Measurements from ENCODE around the gene COL20A1.

Gene COL20A1

GRCh38 chr20:63309261-63310071, 16.5 kb downstream of the COL20A1 start:
- DNase-seq = no peak

GRCh38 chr20:63310265-63310991, 17.4 kb downstream of the COL20A1 start:
- DNase-seq = no peak

DNA sequence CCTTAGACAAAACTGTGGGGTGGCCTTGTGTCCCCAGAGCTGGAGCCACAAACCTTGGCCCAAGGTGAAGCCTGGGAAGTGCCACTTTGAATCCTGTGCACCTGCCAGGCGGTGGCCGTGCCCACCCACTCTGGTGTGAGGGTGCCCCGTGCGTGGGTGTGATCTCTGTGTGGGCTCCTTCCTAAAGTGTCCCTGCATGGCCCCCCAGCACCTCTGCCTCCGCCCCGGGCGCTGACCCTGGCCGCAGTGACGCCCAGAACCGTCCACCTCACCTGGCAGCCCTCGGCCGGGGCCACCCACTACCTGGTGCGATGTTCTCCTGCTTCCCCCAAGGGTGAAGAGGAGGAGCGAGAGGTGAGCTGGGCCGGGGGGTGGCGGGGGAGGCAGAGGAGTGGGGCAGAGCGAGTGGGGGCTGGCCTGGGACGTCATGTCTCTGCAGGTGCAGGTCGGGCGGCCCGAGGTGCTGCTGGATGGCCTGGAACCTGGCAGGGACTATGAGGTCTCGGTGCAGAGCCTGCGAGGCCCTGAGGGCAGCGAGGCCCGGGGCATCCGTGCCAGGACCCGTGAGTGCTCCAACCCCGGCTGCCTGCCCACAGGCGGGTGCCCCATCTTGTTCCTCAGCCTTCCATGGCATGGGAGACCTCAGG, 18.3 kb downstream of the COL20A1 start:
- DNase-seq = no peak

DNA sequence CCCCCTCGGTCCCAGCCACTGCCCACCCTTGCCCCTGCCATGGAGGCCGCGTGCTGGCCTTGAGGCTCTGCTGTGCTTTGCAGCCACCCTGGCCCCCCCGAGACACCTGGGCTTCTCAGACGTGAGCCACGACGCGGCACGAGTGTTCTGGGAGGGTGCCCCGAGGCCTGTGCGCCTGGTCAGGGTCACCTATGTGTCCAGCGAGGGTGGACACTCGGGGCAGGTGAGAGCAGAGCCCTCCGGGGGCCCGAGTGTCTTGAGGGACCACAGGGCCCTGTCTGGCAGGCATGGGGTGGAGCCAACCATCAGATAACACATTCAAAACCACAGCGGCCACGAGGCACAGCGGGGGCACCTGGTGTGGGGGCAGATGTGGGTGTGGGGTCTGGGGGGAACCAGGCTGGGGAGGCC, 18.9 kb downstream of the COL20A1 start:
- no peak for DNase-seq

DNA sequence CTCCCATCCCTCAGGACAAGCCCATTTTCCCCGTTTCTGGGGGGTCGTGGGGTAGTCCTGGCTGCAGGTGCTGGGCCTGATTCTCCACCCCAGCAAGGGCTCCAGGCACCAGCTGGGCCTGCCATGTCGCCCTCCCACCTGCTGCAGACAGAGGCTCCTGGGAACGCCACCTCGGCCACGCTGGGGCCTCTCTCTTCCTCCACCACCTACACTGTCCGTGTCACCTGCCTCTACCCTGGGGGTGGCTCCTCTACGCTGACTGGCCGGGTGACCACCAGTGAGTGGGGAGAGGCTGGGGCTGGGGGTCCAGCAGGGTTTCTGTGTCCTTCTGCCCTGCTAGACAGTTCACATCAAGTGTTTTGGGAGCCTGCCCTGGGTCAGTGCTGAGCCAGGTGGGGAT, 19.3 kb downstream of the COL20A1 start:
- no peak for DNase-seq

GRCh38 chr20:63312690-63313348, 19.8 kb downstream of the COL20A1 start:
- DNase-seq = no peak

DNA sequence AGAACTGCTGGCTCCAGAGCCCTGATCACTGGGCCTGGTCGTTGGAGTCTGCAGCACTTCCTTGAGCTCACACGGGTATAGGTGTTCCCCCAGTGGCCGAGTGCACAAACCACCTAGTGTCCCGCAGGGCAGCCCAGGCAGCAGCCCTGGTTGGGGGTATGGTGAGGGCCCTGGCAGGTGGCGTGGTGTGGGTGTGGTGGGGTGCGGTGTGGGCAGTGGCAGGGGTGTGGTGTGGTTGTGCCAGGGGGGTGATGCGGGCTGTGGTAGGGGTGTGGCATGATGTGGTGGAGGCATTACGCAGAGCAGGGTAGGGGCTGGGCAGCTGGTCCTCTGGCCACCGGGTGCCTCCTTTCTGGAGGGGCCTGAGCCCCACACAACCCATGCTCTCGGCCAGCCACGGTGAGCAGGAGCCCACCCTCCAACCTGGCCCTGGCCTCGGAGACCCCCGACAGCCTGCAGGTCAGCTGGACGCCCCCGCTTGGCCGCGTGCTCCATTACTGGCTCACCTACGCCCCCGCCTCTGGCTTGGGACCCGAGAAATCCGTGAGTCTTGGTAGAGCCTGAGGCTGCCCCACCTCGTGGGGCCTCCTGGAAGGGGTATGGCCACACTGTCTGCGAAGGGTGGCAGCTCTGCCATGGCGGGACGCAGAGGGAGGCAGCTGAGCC, 20.5 kb downstream of the COL20A1 start:
- DNase-seq = no peak

DNA sequence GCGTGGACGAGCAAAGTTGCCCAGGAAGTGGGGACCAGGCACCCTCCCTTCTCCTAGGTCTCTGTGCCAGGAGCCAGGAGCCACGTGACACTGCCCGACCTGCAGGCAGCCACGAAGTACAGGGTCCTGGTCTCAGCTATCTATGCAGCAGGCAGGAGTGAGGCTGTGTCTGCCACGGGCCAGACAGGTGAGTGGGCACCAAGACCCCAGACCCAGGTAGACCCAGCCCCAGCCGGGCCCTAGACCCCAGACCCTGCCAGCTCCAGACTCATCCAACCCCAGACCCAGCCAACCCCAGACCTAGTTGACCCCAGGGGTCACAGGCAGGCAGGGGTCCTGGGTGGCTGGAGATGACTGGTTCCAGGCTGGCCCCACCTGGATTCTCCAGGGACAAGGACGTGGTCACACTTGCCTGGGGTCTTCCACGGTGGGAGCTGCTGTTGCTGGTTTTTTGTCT, 21.1 kb downstream of the COL20A1 start:
- no peak for DNase-seq

GRCh38 chr20:63314566-63315239, 21.7 kb downstream of the COL20A1 start:
- no peak for DNase-seq

GRCh38 chr20:63315240-63315689, 22.3 kb downstream of the COL20A1 start:
- DNase-seq = no peak

- DNase-seq = no peak
These were observed 22.9 kb downstream of the COL20A1 start for GRCh38 chr20:63315731-63316491.

DNA sequence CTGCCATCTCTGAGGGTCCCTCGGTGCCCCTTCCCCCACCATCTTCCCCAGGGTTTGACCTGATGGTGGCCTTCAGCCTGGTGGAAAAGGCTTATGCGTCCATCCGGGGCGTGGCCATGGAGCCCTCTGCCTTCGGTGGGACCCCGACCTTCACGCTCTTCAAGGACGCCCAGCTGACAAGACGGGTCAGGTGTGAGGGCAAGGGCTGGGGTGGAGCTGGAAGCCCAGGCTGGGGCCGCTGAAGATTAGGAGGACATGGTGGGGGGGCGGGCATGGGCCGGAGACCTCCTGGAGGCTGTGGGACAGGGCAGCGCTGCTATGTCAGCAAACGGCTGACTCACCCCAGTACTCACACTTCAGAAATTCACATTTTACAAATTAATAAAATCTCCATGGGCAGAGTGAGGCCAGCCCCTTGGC, 23.5 kb downstream of the COL20A1 start:
- DNase-seq = no peak

DNA sequence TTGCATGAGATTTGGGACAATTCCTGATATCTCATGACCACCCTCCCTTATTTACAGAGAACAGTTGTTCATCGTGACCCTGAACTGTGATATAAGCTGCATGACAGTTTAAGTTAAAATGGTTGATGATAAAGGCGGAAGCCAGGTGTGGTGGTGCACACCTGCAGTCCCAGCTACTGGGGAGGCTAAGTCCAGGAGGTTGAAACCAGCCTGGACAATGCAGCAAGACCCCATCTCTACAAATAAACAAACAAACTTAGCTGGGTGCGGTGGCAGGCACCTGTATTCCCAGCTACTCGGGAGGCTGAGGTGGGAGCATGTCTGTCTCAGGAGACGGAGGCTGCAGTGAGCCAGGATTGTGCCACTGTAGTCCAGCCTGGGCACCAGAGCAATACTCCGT, 24.1 kb downstream of the COL20A1 start:
- DNase-seq = no peak

- DNase-seq = no peak
These were observed 24.8 kb downstream of the COL20A1 start for GRCh38 chr20:63317601-63318291.

- no peak for DNase-seq
These were observed 25.6 kb downstream of the COL20A1 start for GRCh38 chr20:63318391-63319163.

DNA sequence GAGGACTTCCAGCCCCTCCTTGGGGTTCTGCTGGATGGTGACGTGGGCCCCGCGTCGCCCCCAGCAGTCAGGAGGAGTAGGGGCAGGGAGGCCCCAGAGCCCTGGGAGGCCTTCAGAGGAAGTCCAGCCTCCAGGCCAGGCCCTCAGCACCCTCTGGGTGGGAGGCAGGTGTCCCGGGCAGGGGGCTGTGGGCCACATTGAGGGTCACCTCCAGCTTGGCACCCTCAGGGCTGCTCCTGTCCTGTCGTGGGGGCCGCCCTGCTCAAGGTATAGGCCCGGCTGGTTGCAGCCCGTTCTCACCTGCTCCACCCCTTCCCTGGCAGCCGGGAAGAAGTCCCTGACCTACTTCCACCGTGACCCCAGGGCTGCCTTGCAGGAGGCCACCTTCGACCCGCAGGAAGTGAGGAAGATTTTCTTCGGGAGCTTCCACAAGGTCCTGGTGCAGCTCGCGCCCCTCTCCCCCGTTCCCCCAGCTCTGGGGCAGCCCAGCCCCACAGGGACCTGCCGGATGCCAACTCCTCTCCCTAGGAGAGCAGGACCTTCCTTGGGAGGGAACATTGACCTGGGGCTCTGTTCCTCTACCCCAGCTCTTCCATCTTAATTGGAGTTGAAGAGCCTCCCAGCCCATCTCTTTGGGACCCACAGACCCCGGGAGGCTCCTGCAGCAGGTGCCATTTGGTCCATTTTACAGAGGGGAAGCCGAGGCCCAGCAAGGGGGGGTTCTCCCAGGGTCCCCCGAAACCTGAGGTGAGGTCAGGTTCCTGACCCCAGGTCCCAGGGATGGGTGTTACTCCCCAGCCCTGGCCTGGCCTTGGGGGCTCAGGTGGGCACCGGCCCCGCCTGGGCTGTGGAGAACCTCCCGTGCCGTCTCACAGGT, 26.4 kb downstream of the COL20A1 start:
- no peak for DNase-seq

GRCh38 chr20:63320041-63320511, 27.1 kb downstream of the COL20A1 start:
- DNase-seq = no peak

GRCh38 chr20:63320616-63321147, 27.7 kb downstream of the COL20A1 start:
- DNase-seq = no peak

Data from stimulated activated CD4-positive, alpha-beta T cell treated with anti-CD3 and anti-CD28 coated beads, Interleukin-1b, Interleukin-23, amount 100 ng/mL, for 48 hours (primary cell).